Coronary artery (tissue), 2 donors: Measurements from ENCODE around the gene SMARCA1.

Experiments used
- DNase-seq: peaks from one replicate; pipeline ENCODE4 v3.0.0-alpha.2; 2017; ENCODE audit warnings: low spot score
- H3K27ac ChIP-seq, 2 donors: fragments of 200-600 bp; sonication (generic); one replicate each; pipeline ENCODE4 v1.5.1; 2016 to 2019
- H3K4me3 ChIP-seq: fragments of 200-600 bp; sonication (generic); 2 replicates; pipeline ENCODE4 v1.5.1; 2016; ENCODE audit warnings: mild to moderate bottlenecking, moderate library complexity
- CTCF ChIP-seq: fragments of 200-600 bp; sonication (generic); IDR thresholded peaks from one replicate; pipeline ENCODE4 v1.5.1; 2019; ENCODE audit warnings: antibody characterized with exemption

Gene SMARCA1

GRCh38 chrX:129529685-129530281, 6.5 kb upstream of the SMARCA1 start:
- Histone ChIP-seq H3K27ac (no peak overlapping the region), H3K4me3 (no peak overlapping the region)
- no peak for DNase-seq
- no peak for TF ChIP-seq CTCF

GRCh38 chrX:129525896-129526295, 2.6 kb upstream of the SMARCA1 start:
- H3K27ac ChIP-seq: no peak overlapping the region
- no peak for TF ChIP-seq CTCF

GRCh38 chrX:129525162-129525561, 1.9 kb upstream of the SMARCA1 start:
- TF ChIP-seq CTCF: no peak
- no peak overlapping the region for H3K27ac ChIP-seq

More at GRCh38 chrX:129525896-129526295, 2.6 kb upstream of the SMARCA1 start:
- no peak for DNase-seq
- H3K4me3 ChIP-seq: no peak overlapping the region

GRCh38 chrX:129524250-129524850, 1.1 kb upstream of the SMARCA1 start:
- Histone ChIP-seq H3K27ac (no peak overlapping the region), H3K4me3 (no peak overlapping the region)
- TF ChIP-seq CTCF: no peak
- no peak for DNase-seq

More at GRCh38 chrX:129525162-129525561, 1.9 kb upstream of the SMARCA1 start:
- no peak for DNase-seq
- H3K4me3 ChIP-seq: no peak overlapping the region

- Histone ChIP-seq H3K27ac (peak overlapping the region; percentile 87 to 91), H3K4me3 (peak overlapping the region; percentile 90)
- DNase-seq: peak; percentile 74
- no peak for TF ChIP-seq CTCF
Measured at GRCh38 chrX:129522184-129523078, 859 bp downstream of the SMARCA1 start.

- Histone ChIP-seq H3K4me3 (no peak overlapping the region), H3K27ac (no peak overlapping the region)
- no peak for TF ChIP-seq CTCF
- no peak for DNase-seq
Measured at GRCh38 chrX:129520151-129520550, 3.1 kb downstream of the SMARCA1 start.
